ENCODE measurements around the gene BAG3.
"Not testable (repeated sequence)": the region's sequence is repeated elsewhere in the genome, so short reads cannot be mapped to it uniquely, and the experiment has no call there.

BAG3 gene

GRCh38 chr10:119694608-119695007, 43.4 kb downstream of the BAG3 start:
- DNase-seq: no peak

- no peak for DNase-seq
Measured at GRCh38 chr10:119700321-119700954, 49.3 kb downstream of the BAG3 start.

- DNase-seq: no peak
Measured at GRCh38 chr10:119701861-119702260, 50.7 kb downstream of the BAG3 start.

- no peak for DNase-seq
Measured at GRCh38 chr10:119702583-119702982, 51.4 kb downstream of the BAG3 start.

GRCh38 chr10:119703903-119704508, 52.8 kb downstream of the BAG3 start:
- DNase-seq: no peak

GRCh38 chr10:119705434-119705831, 54.3 kb downstream of the BAG3 start:
- DNase-seq: peak; percentile 31

GRCh38 chr10:119706521-119707278, 55.5 kb downstream of the BAG3 start:
- no peak for DNase-seq

- peak; percentile 72 for DNase-seq
Measured at GRCh38 chr10:119707331-119707730, 56.2 kb downstream of the BAG3 start.

- not testable (repeated sequence) for DNase-seq
Measured at GRCh38 chr10:119710935-119711334, 59.8 kb downstream of the BAG3 start.

- no peak for DNase-seq
Measured at GRCh38 chr10:119713744-119714483, 62.7 kb downstream of the BAG3 start.

- DNase-seq: no peak
Measured at GRCh38 chr10:119714484-119714816, 63.3 kb downstream of the BAG3 start.

- DNase-seq: no peak
Measured at GRCh38 chr10:119715628-119716505, 64.7 kb downstream of the BAG3 start.

- no peak for DNase-seq
Measured at GRCh38 chr10:119723161-119723560, 72.0 kb downstream of the BAG3 start.

- no peak for DNase-seq
Measured at GRCh38 chr10:119723624-119724023, 72.4 kb downstream of the BAG3 start.

GRCh38 chr10:119724593-119725516, 73.7 kb downstream of the BAG3 start:
- no peak for DNase-seq

GRCh38 chr10:119725517-119725827, 74.3 kb downstream of the BAG3 start:
- DNase-seq: no peak

GRCh38 chr10:119725828-119726675, 74.9 kb downstream of the BAG3 start, which contains the start of gene INPP5F:
TSS of gene INPP5F (plus strand) at chr10:119726050. CDS start at chr10:119726263, 213 bp downstream.
- DNase-seq: peak; percentile 99

GRCh38 chr10:119726676-119727261, 75.6 kb downstream of the BAG3 start:
- no peak for DNase-seq
